ENCODE data around the gene CTNNA3. TPM values are rescaled to one million over a fixed set of nuclear protein-coding genes. Genes with fewer than 3 reads are reported as not detected.
"Not testable (repeated sequence)": the region's sequence is repeated elsewhere in the genome, so short reads cannot be mapped to it uniquely, and the experiment has no call there.

The CTNNA3 gene
- total RNA-seq, 1 experiment from 2014 or later = not detected

GRCh38 chr10:66362522-66362921 is 1333.5 kb downstream of the CTNNA3 start:
- no peak overlapping the region for H2AFZ ChIP-seq (ENCODE audit: low read length)
- no peaks in the 10 kb centered on the region for H3K9me3 ChIP-seq (ENCODE audit: low read length)
- no peak overlapping the region for H3K27ac ChIP-seq (ENCODE audit: low read length)
- no peaks in the 10 kb centered on the region for H4K20me1 ChIP-seq (ENCODE audit: insufficient read depth, low read depth, low read length)
- H3K9ac ChIP-seq (ENCODE audit: low read length) = no peak overlapping the region
- H3K4me1 ChIP-seq (ENCODE audit: low read length) = no peaks in the 10 kb centered on the region
- peak; percentile 60 for DNase-seq
- H3K36me3 ChIP-seq (ENCODE audit: insufficient read depth, low read length) = no peaks in the 10 kb centered on the region
- no peak overlapping the region for H3K4me2 ChIP-seq (ENCODE audit: low read depth, low read length, poor library complexity, severe bottlenecking)
- no peak overlapping the region for H3K4me3 ChIP-seq (ENCODE audit: low read length)
- H3K27me3 ChIP-seq (ENCODE audit: low read length) = no peaks in the 10 kb centered on the region
- no peaks in the 10 kb centered on the region for H3K9me2 ChIP-seq (replicated peaks; ENCODE audit: insufficient read depth, low read length)
- H3K79me2 ChIP-seq (ENCODE audit: low read length) = no peaks in the 10 kb centered on the region

- H2AFZ ChIP-seq (ENCODE audit: low read length); H3K4me3 ChIP-seq (ENCODE audit: low read length); H3K9me3 ChIP-seq (ENCODE audit: low read length); H3K4me1 ChIP-seq (ENCODE audit: low read length); H3K9me2 ChIP-seq (replicated peaks; ENCODE audit: insufficient read depth, low read length); H3K27ac ChIP-seq (ENCODE audit: low read length); H3K79me2 ChIP-seq (ENCODE audit: low read length); H3K27me3 ChIP-seq (ENCODE audit: low read length); DNase-seq; H3K4me2 ChIP-seq (ENCODE audit: low read depth, low read length, poor library complexity, severe bottlenecking); H3K9ac ChIP-seq (ENCODE audit: low read length); H3K36me3 ChIP-seq (ENCODE audit: insufficient read depth, low read length); H4K20me1 ChIP-seq (ENCODE audit: insufficient read depth, low read depth, low read length): not testable (repeated sequence)
Measured at GRCh38 chr10:66353822-66354221, 1342.2 kb downstream of the CTNNA3 start.

DNA sequence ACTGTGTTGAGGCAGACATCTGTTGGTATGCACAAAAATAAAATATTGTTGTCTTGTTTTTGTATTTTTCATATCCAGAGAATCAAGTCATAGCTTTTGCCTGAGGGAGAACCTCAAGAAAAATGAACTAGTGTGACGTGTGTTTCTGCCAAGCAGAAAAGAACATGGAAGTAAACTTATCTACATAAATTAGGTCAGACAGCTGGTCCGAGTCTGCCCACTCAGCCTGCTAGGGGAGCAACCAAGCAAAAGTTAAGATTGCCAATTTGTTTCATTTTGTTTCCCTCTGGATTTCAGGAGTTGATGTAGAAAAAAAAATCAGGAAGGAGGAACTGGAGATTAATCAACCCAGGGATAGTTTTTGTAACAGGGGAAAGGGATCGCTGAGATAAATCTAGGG is 1342.6 kb downstream of the CTNNA3 start:
- H3K27ac ChIP-seq (ENCODE audit: low read length) = no peak overlapping the region
- no peaks in the 10 kb centered on the region for H3K9me2 ChIP-seq (replicated peaks; ENCODE audit: insufficient read depth, low read length)
- no peaks in the 10 kb centered on the region for H3K9me3 ChIP-seq (ENCODE audit: low read length)
- H3K79me2 ChIP-seq (ENCODE audit: low read length) = no peaks in the 10 kb centered on the region
- H3K4me2 ChIP-seq (ENCODE audit: low read depth, low read length, poor library complexity, severe bottlenecking) = no peak overlapping the region
- no peak overlapping the region for H3K9ac ChIP-seq (ENCODE audit: low read length)
- DNase-seq = no peak
- H3K36me3 ChIP-seq (ENCODE audit: insufficient read depth, low read length) = no peaks in the 10 kb centered on the region
- no peaks in the 10 kb centered on the region for H3K4me1 ChIP-seq (ENCODE audit: low read length)
- H3K4me3 ChIP-seq (ENCODE audit: low read length) = no peak overlapping the region
- H3K27me3 ChIP-seq (ENCODE audit: low read length) = no peaks in the 10 kb centered on the region
- no peak overlapping the region for H2AFZ ChIP-seq (ENCODE audit: low read length)
- H4K20me1 ChIP-seq (ENCODE audit: insufficient read depth, low read depth, low read length) = no peaks in the 10 kb centered on the region

- H4K20me1 ChIP-seq (ENCODE audit: insufficient read depth, low read depth, low read length) = no peaks in the 10 kb centered on the region
- no peaks in the 10 kb centered on the region for H3K4me1 ChIP-seq (ENCODE audit: low read length)
- no peak overlapping the region for H3K4me2 ChIP-seq (ENCODE audit: low read depth, low read length, poor library complexity, severe bottlenecking)
- H3K4me3 ChIP-seq (ENCODE audit: low read length) = no peak overlapping the region
- H3K9me3 ChIP-seq (ENCODE audit: low read length) = no peaks in the 10 kb centered on the region
- no peaks in the 10 kb centered on the region for H3K79me2 ChIP-seq (ENCODE audit: low read length)
- no peaks in the 10 kb centered on the region for H3K36me3 ChIP-seq (ENCODE audit: insufficient read depth, low read length)
- no peak for DNase-seq
- no peaks in the 10 kb centered on the region for H3K9me2 ChIP-seq (replicated peaks; ENCODE audit: insufficient read depth, low read length)
- H3K27ac ChIP-seq (ENCODE audit: low read length) = no peak overlapping the region
- no peak overlapping the region for H2AFZ ChIP-seq (ENCODE audit: low read length)
- no peaks in the 10 kb centered on the region for H3K27me3 ChIP-seq (ENCODE audit: low read length)
- no peak overlapping the region for H3K9ac ChIP-seq (ENCODE audit: low read length)
Measured at GRCh38 chr10:66350622-66351399, 1345.2 kb downstream of the CTNNA3 start.

- Histone ChIP-seq H3K79me2 (ENCODE audit: low read length) (no peaks in the 10 kb centered on the region), H3K4me2 (ENCODE audit: low read depth, low read length, poor library complexity, severe bottlenecking) (no peak overlapping the region), H2AFZ (ENCODE audit: low read length) (no peak overlapping the region), H3K9ac (ENCODE audit: low read length) (no peak overlapping the region), H3K9me3 (ENCODE audit: low read length) (no peaks in the 10 kb centered on the region), H3K27me3 (ENCODE audit: low read length) (no peaks in the 10 kb centered on the region), H3K9me2 (replicated peaks; ENCODE audit: insufficient read depth, low read length) (no peaks in the 10 kb centered on the region), H3K4me1 (ENCODE audit: low read length) (no peaks in the 10 kb centered on the region), H3K27ac (ENCODE audit: low read length) (no peak overlapping the region), H3K4me3 (ENCODE audit: low read length) (no peak overlapping the region), H4K20me1 (ENCODE audit: insufficient read depth, low read depth, low read length) (no peaks in the 10 kb centered on the region), H3K36me3 (ENCODE audit: insufficient read depth, low read length) (no peaks in the 10 kb centered on the region)
- no peak for DNase-seq
Measured at GRCh38 chr10:66349726-66350125, 1346.3 kb downstream of the CTNNA3 start.

- Histone ChIP-seq H3K27me3 (ENCODE audit: low read length) (no peaks in the 10 kb centered on the region), H2AFZ (ENCODE audit: low read length) (no peak overlapping the region), H3K27ac (ENCODE audit: low read length) (no peak overlapping the region), H3K9me3 (ENCODE audit: low read length) (no peaks in the 10 kb centered on the region), H3K36me3 (ENCODE audit: insufficient read depth, low read length) (no peaks in the 10 kb centered on the region), H3K9me2 (replicated peaks; ENCODE audit: insufficient read depth, low read length) (no peaks in the 10 kb centered on the region), H3K9ac (ENCODE audit: low read length) (no peak overlapping the region), H3K79me2 (ENCODE audit: low read length) (no peaks in the 10 kb centered on the region), H3K4me1 (ENCODE audit: low read length) (no peaks in the 10 kb centered on the region), H4K20me1 (ENCODE audit: insufficient read depth, low read depth, low read length) (no peaks in the 10 kb centered on the region), H3K4me2 (ENCODE audit: low read depth, low read length, poor library complexity, severe bottlenecking) (no peak overlapping the region), H3K4me3 (ENCODE audit: low read length) (no peak overlapping the region)
- no peak for DNase-seq
Measured at GRCh38 chr10:66349076-66349475, 1346.9 kb downstream of the CTNNA3 start.

DNA sequence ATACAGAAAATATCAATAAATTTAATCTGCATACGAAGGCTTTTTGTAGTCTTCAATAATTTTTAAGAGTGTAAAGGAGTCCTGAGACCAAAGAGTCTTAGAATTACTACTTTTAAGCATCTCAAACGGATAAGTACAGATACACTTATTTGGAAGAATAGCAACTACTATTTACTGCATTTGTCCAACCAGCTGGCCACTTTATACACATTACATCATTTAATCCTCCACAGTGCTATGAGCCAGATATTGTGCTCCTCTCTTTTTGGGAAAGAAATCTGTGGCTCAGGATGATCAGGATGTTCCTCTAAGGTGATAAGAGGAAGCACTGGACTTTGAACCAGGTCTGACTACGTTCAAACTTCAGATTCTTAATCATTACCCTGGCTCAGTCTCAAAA is 1358.8 kb downstream of the CTNNA3 start:
- H3K9ac ChIP-seq (ENCODE audit: low read length) = no peak overlapping the region
- H3K9me3 ChIP-seq (ENCODE audit: low read length) = no peaks in the 10 kb centered on the region
- no peaks in the 10 kb centered on the region for H3K36me3 ChIP-seq (ENCODE audit: insufficient read depth, low read length)
- H3K4me3 ChIP-seq (ENCODE audit: low read length) = no peak overlapping the region
- H3K4me2 ChIP-seq (ENCODE audit: low read depth, low read length, poor library complexity, severe bottlenecking) = no peak overlapping the region
- H2AFZ ChIP-seq (ENCODE audit: low read length) = no peak overlapping the region
- H3K9me2 ChIP-seq (replicated peaks; ENCODE audit: insufficient read depth, low read length) = no peaks in the 10 kb centered on the region
- no peak overlapping the region for H3K27ac ChIP-seq (ENCODE audit: low read length)
- H3K4me1 ChIP-seq (ENCODE audit: low read length) = no peaks in the 10 kb centered on the region
- no peaks in the 10 kb centered on the region for H3K27me3 ChIP-seq (ENCODE audit: low read length)
- no peak for DNase-seq
- no peaks in the 10 kb centered on the region for H4K20me1 ChIP-seq (ENCODE audit: insufficient read depth, low read depth, low read length)
- H3K79me2 ChIP-seq (ENCODE audit: low read length) = no peaks in the 10 kb centered on the region

DNA sequence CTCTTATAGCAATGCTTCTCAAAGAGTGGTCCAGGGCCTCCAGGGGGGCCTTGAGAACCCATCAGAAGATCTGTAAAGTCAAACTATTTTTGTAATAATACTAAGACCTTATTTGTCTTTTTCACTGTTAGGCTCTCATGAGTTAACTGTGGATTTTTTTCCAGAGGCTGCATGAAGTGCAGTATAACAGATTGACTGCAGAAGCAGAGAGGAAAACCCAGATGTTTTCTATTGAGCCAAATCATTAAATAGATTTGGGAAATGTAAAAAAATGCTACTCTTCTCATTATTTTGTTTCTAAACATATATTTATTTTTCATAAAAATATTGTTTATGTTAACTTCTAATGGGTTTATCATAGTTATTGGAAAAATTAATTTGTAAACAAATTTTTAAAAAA is 1359.2 kb downstream of the CTNNA3 start:
- no peak overlapping the region for H3K9ac ChIP-seq (ENCODE audit: low read length)
- H3K9me3 ChIP-seq (ENCODE audit: low read length) = no peaks in the 10 kb centered on the region
- no peak overlapping the region for H3K4me2 ChIP-seq (ENCODE audit: low read depth, low read length, poor library complexity, severe bottlenecking)
- no peak overlapping the region for H3K27ac ChIP-seq (ENCODE audit: low read length)
- no peaks in the 10 kb centered on the region for H3K79me2 ChIP-seq (ENCODE audit: low read length)
- H4K20me1 ChIP-seq (ENCODE audit: insufficient read depth, low read depth, low read length) = no peaks in the 10 kb centered on the region
- H3K9me2 ChIP-seq (replicated peaks; ENCODE audit: insufficient read depth, low read length) = no peaks in the 10 kb centered on the region
- H2AFZ ChIP-seq (ENCODE audit: low read length) = no peak overlapping the region
- no peak overlapping the region for H3K4me3 ChIP-seq (ENCODE audit: low read length)
- no peaks in the 10 kb centered on the region for H3K4me1 ChIP-seq (ENCODE audit: low read length)
- DNase-seq = no peak
- H3K36me3 ChIP-seq (ENCODE audit: insufficient read depth, low read length) = no peaks in the 10 kb centered on the region
- no peaks in the 10 kb centered on the region for H3K27me3 ChIP-seq (ENCODE audit: low read length)

Data from Karpas-422 (cell line).